Measurements from ENCODE around the gene MRPL21.
"Not testable (repeated sequence)": the region's sequence is repeated elsewhere in the genome, so short reads cannot be mapped to it uniquely, and the experiment has no call there.

The MRPL21 gene

GRCh38 chr11:68908273-68908672, 4.6 kb upstream of the MRPL21 start:
- no peak for DNase-seq

- DNase-seq = no peak
Observed at GRCh38 chr11:68905421-68906360, 2.1 kb upstream of the MRPL21 start.

- DNase-seq = no peak
Observed at GRCh38 chr11:68904248-68904847, 716 bp upstream of the MRPL21 start.

GRCh38 chr11:68900835-68901381, 2.7 kb downstream of the MRPL21 start:
- no peak for DNase-seq

GRCh38 chr11:68897441-68897840, 6.2 kb downstream of the MRPL21 start:
- no peak for DNase-seq

GRCh38 chr11:68896171-68896959, 7.3 kb downstream of the MRPL21 start:
- DNase-seq = no peak

- DNase-seq = no peak
Observed at GRCh38 chr11:68893282-68893681, 10.3 kb downstream of the MRPL21 start.

GRCh38 chr11:68892576-68892975, 11.1 kb downstream of the MRPL21 start:
- DNase-seq = no peak

- DNase-seq = no peak
Observed at GRCh38 chr11:68891351-68891948, 12.2 kb downstream of the MRPL21 start.

GRCh38 chr11:68890490-68891231, 13.0 kb downstream of the MRPL21 start:
- no peak for DNase-seq

- no peak for DNase-seq
Observed at GRCh38 chr11:68889948-68890446, 13.6 kb downstream of the MRPL21 start.

- DNase-seq = not testable (repeated sequence)
Observed at GRCh38 chr11:68884827-68885226, 18.8 kb downstream of the MRPL21 start.

GRCh38 chr11:68882391-68882790, 21.2 kb downstream of the MRPL21 start:
- no peak for DNase-seq

GRCh38 chr11:68881320-68881719, 22.3 kb downstream of the MRPL21 start:
- no peak for DNase-seq

- DNase-seq = no peak
Observed at GRCh38 chr11:68880851-68881250, 22.8 kb downstream of the MRPL21 start.

- DNase-seq = no peak
Observed at GRCh38 chr11:68878022-68878421, 25.6 kb downstream of the MRPL21 start.

GRCh38 chr11:68872216-68873003, 31.2 kb downstream of the MRPL21 start:
- DNase-seq = no peak

GRCh38 chr11:68870470-68870869, 33.2 kb downstream of the MRPL21 start:
- DNase-seq = no peak

GRCh38 chr11:68868221-68868835, 35.3 kb downstream of the MRPL21 start:
- DNase-seq = no peak

GRCh38 chr11:68867066-68867465, 36.6 kb downstream of the MRPL21 start:
- DNase-seq = no peak
